ACHN (cell line): ENCODE measurements around the gene UCN2.

Source experiments
- DNase-seq: peaks from one replicate; pipeline ENCODE4 v3.0.0-alpha.2; 2015
- in situ Hi-C: cut with HindIII; loops from 2 replicates; pipeline ENCODE4 v1.10.0; 2017; ENCODE audit warnings: low sequenced_read_pairs, low pct_ligation_motif_present, low pct_unique_long_range_greater_than_20kb

UCN2 gene

DNA sequence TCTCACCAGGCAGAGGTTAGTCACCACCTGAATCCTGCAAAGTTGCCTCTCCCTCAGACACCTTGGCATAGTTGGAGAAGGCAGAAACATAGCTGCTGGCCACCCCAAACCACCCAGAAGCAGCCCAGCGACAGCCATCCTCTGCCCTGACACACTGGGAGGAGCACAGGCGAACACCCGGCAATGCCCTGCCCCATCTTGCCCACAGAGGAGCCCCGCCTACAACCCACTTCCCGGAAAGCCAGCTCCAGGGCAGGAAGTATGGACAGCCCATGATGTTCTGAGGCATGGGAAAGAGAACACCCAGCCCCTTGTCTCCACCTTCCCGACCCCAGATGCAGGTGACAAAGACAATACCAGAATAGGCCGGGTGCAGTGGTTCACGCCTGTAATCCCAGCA is 47.0 kb downstream of the UCN2 start:
- in situ Hi-C loops, result no loop called here
- DNase-seq, result no peak

DNA sequence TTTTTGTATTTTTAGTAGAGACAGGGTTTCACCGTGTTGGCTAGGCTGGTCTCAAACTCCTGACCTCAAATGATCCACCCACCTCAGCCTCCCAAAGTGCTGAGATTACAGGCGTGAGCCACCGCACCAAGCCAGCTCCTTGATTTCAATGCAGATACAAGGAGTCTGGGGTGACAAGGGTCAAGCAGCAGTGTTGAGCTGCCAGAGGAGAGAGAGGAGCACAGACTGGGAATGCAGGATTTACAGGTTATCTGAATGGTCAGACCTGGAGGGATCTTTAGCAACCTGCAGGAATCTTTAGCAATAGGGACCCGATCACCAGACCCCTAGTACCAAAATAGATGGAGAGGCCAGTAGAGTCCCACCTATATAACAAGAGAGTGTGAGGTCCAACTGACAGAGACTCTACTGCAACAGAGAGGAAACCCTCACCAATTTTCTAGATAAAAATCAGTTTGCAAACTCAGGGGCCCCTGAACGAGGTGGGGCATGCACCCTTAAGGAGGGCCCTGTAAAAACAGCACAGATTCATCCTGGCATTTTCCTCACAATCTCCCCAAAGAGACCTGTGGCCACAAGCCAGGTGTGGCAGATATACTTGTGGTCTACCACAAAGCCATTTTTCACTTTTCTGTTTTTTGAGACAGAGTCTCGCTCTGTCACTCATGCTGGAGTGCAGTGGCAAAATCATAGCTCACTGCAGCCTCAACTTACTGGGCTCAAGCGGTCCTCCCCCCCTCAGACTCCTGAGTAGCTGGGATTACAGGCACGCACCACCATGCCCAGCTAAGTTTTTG is 49.0 kb downstream of the UCN2 start:
- in situ Hi-C loops, result no loop called here
- DNase-seq, result no peak
